Cortex of kidney (tissue), 1 donor: ENCODE data around the gene UBE4A.
"Not testable (repeated sequence)": the region's sequence is repeated elsewhere in the genome, so short reads cannot be mapped to it uniquely, and the experiment has no call there.

Source experiments
- DNase-seq: peaks from one replicate; lab custom pipeline; 2025; lab: John Stamatoyannopoulos, UW

UBE4A gene

DNA sequence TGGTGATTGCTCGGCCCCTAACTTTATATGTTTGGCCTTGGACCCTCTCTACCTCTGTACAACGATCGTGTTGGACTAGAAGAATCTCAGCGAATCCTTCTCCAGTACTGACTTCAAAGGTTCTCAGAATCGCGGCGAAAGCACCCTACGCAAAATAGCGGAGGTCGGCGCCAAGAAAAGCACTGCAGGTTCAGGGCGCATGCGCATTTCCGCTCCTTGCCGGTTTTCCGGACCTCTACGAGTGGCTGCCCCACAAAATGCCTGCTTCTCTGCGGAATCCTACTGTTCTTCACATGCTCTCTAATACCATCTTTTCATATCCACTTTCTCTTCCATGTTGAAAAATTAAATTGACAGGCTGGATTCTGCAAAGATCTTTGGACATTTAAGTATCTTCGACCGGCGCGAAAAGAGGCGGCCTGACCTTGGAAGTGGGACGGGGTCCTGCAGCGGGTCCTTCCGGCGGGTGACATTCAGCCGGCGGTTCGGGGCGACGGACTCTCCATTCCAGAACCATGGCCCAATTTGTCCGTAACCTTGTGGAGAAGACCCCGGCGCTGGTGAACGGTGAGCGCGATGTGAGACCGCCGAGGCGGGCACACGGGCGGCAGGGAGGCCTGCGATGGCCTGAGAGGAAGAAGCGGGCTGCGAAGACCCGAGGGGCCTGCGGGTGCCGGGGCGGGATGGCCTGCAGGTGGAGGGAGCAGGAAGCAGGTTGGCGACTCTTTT lies 41.9 kb downstream of the UBE4A start, which contains the start of gene ATP5MG:
ATP5MG (plus strand) TSS at position 456 of the 729 bp plus-strand sequence; CDS start at position 516, 60 bp downstream.
- no peak for DNase-seq

GRCh38 chr11:118401880-118402590 lies 42.6 kb downstream of the UBE4A start:
- no peak for DNase-seq

DNA sequence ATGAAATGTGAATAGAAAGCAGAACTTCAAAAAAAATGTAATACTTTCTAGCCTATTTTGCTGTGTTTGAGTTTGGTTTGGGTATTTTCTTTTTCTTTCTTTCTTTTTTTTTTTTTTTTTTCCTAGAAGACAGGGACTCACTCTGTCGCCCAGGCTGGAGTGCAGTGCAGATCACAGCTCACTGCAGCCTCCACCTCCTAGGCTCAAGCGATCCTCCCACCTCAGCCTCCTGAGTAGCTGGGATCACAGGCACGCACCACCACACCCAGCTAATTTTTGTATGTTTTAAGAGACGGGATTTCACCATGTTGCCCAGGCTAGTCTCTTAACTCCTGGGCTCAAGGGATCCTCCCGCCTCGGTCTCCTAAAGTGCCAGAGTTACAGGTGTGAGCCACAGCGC lies 43.2 kb downstream of the UBE4A start:
- DNase-seq = not testable (repeated sequence)

DNA sequence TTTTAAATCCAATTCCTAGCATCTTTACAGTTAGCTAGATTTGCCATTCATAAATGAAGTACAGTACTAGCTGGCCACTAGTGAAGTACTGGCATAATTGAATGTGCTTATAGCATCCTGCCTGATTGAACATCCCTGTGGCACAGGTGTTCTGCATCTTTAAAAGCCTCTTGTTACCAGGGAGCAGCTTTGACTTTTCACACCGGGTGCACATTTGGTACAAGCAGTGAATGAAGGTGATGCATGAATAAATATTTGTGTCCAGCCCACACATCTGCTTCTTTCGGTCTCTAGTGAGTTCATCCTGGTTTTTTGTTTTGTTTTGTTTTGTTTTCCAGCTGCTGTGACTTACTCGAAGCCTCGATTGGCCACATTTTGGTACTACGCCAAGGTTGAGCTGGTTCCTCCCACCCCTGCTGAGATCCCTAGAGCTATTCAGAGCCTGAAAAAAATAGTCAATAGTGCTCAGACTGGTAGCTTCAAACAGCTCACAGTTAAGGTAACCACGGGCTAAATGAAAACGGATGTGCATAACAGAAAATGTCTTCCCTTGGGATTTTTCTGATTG lies 47.3 kb downstream of the UBE4A start:
- no peak for DNase-seq

- no peak for DNase-seq
These were observed 50.8 kb downstream of the UBE4A start for GRCh38 chr11:118410055-118410745.

DNA sequence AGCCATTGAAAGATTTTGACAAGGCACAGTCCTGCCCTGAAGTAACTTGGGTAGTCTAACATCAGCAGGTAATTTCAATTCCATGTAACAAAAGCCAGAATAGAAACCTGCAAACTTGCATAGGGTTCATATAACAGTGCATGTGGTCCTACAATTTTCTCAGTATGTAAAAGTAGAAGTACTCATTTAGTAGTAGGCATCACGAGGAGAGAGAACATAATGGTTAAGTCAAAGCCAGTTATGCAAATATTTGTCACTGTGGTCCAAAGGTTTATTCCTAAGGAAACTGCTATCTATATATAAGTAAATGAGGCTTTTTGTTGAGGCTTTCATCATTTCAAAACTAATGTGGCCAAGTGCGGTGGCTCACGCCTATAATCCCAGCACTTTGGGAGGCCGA lies 52.1 kb downstream of the UBE4A start:
- DNase-seq = no peak

DNA sequence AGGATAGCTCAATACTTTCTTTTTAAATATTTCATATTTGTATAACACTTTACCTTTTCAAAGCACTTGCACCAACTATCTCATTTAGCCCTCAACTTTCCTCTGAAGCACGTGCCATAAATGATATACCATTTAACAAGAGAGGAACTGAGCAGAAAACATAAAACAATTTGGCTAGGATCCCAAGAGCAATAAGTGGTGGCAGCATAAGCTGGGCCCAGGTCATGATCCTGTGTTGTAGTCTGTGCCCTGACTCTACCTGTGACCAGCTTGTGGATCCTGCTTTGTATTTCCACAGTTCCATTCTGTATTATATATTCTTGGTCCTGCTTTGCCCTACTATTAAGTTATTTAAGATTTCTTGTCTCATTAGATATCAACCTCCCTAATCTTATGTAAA lies 53.5 kb downstream of the UBE4A start:
- DNase-seq = no peak

- DNase-seq = no peak
These were observed 55.8 kb downstream of the UBE4A start for GRCh38 chr11:118415062-118415738.

GRCh38 chr11:118415739-118416068 lies 56.3 kb downstream of the UBE4A start:
- DNase-seq = no peak

GRCh38 chr11:118416900-118417299 lies 57.5 kb downstream of the UBE4A start:
- DNase-seq = not testable (repeated sequence)

GRCh38 chr11:118417801-118418200 lies 58.4 kb downstream of the UBE4A start:
- DNase-seq = no peak

DNA sequence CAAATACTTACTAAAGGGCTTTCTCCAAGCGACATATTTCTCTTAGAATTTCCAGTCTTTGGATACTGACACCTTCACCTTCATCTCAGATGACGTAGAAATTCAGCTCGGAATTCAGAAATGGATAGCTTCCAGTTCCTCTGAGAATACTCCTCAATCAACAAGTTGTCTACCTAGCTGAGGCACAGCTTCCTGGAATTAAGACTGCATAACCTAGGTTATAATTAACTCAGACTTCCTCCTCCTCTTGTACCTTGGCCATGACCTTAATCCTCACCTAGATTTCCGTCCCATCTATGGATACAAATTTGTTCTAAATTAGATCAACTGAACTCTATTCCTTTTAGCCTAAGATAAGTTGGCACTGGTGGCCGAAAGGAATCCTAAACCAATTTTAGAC lies 59.4 kb downstream of the UBE4A start:
- no peak for DNase-seq

DNA sequence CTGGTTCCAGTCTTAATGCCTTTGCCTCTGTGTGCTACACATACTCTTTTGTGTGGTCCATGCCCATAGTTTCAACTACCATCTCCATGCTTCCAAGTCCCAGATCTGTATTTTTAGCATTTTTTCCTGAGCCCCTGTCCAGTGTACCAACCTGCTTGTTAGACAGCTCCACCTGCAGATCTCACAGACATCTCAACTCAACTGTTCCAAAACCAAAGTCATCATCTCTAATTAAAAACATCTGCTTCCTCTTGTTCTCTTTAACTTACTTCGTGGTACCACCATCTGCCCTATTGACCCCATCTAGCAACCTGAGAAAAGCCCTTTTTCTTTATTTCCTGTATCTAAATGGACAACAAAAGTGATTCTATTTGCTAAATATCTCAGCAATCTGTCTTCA lies 68.3 kb downstream of the UBE4A start:
- DNase-seq = no peak

DNA sequence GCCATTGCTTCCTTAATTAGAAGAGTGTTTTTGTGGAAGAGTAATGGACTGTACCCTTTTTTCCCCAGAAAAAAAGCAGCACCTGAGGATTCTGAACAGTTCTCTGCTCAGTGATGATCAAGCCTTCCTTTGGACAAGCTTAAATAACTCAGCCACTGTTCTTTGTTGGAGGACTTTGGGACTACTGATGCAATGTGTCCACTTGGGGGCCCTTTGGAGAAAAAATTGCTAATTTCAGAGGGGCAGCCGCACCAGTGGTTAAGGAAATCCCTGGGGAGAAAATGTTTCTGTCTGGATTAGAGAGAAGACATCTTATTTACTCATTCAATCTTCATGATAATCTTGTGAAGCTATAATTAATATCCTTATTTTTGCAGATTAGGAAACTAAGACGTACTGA lies 71.6 kb downstream of the UBE4A start:
- DNase-seq = no peak

- no peak for DNase-seq
These were observed 74.7 kb downstream of the UBE4A start for GRCh38 chr11:118434123-118434552.

- DNase-seq = no peak
These were observed 75.3 kb downstream of the UBE4A start for GRCh38 chr11:118434553-118435289.

GRCh38 chr11:118435290-118435892 lies 76.0 kb downstream of the UBE4A start:
- DNase-seq = no peak

- peak; percentile 76 for DNase-seq
These were observed 76.7 kb downstream of the UBE4A start, which contains the start of gene KMT2A for GRCh38 chr11:118435893-118436624. TSS of gene KMT2A (plus strand) at chr11:118436492. CDS start at chr11:118436513, 21 bp downstream.

DNA sequence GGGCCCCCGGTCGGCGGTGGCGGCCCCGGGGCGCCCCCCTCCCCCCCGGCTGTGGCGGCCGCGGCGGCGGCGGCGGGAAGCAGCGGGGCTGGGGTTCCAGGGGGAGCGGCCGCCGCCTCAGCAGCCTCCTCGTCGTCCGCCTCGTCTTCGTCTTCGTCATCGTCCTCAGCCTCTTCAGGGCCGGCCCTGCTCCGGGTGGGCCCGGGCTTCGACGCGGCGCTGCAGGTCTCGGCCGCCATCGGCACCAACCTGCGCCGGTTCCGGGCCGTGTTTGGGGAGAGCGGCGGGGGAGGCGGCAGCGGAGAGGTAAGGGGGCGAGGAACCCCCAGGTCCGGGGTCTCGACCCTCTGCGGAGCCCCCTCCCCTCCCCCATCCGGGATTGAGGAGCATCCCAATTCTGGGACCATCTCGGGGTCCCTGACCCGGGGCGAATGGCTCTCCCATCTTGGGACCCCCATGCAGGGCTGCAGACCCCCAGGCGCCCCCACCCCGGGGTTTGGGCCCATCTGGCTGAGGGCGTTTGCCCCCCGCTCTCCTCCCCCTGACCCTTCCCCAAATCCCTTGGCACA lies 77.3 kb downstream of the UBE4A start:
- no peak for DNase-seq
